GM18499 (cell line): ENCODE measurements around the gene EIF1AD.

Experiments
- ATAC-seq: cut with Tn5 transposase; IDR thresholded peaks from one replicate; pipeline ENCODE4 v1.9.1; 2021; ENCODE audit warnings: moderate number of reproducible peaks; ENCODE audit not compliant: insufficient read depth, unreplicated experiment

EIF1AD gene

DNA sequence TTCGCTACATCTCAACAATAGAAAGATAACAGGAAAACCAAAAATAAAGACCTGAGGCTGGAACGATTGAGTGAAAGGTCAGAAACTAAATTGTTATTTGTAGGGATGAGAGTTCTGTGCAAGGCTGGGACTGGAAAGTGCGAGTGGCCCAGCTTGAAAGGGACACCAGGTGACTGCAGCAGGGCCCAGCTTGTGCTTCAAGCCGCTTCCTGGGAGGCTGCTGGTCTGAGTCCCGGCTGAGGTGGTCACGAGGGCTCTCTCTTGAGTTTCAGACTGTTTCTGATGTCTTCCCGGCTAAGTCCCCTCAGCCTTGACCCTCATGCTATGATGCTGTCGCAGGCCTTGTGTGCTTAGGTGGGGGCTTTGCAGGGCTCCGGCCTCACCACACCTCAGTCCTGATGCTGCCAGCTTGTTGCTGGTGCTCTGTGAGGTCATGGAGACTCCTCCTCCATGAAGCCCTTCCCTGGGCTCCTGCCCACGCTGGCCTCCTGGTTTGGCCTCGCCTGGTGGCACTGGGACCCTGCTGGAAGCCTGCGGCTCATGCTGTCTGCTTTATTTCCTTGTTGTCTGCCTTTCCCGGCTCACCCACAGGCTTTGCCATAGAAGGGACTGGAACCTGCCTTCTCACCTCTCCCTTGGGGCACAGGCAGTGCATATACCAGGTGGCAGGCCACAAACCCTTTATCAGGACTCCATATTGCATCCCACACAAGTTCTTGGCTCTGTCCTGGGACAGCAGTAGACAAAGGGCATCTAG, 4.4 kb upstream of the EIF1AD start:
- ATAC-seq, result no peak

DNA sequence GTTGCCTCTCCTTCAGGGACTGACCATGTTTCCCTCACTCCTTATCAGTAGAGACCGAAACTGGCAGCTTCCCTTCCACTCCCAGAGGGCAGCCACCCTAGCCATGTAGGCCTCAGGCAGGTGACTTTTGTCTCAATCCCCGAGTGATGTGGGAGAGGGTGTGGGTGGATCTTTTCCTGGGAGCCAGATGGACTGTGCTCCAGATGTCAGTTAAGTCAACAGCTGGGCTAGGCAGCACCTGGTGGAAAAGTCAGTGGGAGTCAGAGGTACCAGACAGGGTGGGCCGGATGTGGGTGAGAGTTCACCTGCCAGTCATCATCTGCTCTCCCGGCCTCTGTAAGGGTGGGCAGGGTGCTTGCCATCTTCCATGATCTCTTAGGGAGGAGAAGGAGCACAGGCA, 2.2 kb upstream of the EIF1AD start:
- no peak for ATAC-seq

DNA sequence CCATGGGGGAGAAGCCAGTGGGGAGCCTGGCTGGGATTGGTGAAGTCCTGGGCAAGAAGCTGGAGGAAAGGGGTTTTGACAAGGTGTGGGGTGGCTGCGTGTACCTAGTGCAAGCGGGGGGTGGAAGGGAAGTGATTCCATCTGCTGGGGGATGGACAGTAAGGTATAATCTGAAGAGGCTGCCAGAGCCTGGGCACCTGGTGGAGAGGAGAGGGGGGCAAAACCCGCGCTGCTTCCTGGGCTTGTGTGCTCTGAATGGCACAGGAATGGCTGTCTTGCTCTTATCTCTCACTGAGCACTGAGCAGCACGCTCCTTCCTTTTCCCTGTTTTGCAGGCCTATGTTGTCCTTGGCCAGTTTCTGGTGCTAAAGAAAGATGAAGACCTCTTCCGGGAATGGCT, 1.3 kb upstream of the EIF1AD start:
- ATAC-seq, result no peak

DNA sequence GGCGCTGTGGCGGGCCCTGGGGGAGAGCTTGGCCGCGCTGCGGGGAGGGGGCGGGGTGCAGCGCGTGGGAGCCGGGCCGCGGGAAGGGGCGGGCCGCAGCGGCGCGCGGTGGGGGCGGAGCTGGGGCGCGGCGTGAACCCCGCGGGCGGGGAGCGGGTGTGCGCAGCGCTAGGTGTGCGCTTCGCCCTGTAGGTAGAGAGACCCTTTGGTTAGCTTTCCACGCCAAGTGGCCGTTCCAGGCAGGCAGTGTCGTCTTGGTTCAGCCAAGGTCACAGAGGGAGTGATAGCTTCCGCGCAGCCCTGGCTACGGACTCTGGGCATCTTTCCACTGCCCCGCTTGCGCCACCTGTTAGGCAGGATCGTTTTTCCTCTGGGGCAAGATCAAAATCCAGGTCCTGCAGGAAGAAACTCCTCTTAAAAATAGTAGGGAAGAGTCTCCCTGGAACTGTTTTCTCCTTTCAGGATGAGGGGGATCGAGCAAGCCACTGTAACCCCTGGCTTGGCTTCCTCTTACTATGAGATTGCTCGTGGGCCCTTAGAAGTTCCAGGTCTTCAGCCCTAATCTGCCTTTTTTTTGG, 780 bp upstream of the EIF1AD start:
- no peak for ATAC-seq

DNA sequence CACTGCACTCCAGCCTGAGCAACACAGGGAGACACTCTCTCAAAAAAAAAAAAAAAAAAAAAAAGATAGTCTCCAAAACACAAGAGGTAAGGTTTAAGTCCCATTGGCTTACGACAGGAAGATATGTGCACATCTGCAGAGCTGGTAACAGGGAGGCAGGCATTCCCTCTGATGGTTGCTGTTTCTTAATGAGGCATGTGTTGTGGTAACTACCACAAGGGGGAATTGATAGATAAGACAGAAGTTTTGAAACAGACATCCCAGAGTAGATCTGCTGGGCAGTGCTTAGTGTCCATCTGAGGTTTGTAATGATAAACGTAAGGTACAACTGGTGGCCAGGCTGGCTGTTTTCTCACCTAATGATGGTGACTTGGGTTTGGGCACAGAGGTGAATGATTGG, 4.7 kb downstream of the EIF1AD start:
- ATAC-seq, result no peak

DNA sequence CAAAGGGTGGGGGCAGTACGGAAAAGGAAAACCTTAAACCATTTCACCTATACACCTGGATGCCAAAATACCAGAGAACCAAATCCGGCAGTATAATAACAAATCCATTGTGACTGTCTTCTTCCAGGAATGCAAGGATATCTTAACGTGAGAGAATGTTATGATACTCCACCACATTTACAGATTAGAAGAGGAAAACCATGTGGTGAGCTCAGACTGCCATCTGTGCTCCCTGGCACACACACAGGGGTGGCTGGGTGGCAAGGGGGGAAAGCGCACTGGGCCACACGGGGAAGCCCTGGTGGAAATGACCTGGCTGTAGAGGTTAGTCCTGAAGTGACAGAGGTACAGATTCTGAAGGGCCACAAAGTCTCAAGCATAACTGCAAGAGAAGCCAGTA, 9.9 kb downstream of the EIF1AD start:
- ATAC-seq, result no peak

DNA sequence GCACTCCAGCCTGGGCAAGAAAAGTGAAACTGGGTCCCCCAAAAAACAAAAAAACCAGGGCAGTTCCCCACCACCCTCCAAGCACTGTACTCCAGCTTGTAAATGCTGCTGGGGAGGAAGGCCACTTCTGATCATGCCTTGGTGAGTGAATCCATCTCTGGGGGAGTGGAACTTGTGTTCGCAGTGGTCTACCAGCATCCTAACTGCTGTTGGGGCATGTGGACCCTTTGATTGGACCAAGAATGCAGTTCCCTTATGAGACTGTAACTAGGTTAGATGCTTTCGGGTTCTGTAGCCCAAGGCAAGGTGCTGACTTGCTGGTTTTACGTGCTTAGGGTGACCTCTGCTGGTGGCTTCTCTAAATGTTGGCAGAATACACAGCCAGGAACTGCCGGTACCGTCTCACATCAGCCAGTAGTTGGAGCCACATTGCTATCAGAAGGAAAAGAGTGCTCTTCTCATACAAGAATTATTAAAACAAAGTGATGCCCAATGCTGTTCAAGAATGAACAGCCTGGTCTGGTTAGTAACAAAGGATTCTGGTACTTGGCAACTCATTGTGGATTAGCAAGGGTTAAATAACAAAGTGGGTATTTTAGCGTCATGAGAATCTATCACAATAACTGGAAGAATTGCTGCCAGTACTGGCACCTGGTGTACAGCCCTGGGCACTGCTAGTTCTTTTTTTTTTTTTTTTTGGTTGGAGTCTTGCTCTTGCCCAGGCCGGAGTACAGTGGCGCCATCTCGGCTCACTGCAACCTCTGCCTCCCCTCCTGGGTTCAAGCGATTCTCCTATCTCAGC, 13.0 kb downstream of the EIF1AD start:
- ATAC-seq, result peak; percentile 91

DNA sequence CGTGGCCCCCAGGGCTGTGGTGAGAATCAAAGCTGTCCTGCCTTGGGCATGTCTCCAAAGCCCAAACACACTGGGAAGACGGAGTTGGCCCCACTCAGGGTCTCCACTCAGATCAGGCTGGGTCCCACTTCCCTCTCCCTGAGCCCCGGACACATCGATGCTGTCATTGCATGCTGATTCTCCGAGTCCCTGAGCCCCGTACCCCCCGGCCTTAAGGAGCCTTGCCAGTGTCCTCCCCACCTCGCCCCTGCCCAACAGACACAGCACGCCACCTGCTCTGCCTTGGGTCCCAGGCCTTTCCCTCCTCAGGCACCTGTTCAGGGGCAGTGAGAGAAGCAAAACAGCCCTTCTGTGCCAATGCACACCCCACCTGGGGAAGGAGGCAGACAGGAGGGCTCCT, 14.6 kb downstream of the EIF1AD start:
- ATAC-seq, result no peak

DNA sequence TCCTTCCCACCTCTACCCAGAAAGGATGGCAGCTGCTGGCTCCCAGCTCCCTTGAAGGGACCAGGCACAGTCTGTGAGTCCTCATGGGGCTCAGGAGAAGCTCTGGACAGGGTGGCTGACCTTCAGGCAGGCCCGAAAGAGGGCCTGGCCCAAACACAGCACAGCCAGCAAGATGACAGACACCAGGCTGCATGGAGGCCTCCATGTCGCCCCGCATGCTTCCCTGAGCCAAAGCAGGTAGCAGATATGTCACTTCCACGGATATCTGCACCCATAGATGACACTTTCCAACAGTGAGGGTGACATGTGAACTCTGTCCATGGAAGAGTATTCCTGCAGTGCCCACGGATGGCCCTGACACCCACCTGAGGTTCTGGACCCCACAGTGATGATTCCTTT, 18.4 kb downstream of the EIF1AD start:
- ATAC-seq, result no peak

DNA sequence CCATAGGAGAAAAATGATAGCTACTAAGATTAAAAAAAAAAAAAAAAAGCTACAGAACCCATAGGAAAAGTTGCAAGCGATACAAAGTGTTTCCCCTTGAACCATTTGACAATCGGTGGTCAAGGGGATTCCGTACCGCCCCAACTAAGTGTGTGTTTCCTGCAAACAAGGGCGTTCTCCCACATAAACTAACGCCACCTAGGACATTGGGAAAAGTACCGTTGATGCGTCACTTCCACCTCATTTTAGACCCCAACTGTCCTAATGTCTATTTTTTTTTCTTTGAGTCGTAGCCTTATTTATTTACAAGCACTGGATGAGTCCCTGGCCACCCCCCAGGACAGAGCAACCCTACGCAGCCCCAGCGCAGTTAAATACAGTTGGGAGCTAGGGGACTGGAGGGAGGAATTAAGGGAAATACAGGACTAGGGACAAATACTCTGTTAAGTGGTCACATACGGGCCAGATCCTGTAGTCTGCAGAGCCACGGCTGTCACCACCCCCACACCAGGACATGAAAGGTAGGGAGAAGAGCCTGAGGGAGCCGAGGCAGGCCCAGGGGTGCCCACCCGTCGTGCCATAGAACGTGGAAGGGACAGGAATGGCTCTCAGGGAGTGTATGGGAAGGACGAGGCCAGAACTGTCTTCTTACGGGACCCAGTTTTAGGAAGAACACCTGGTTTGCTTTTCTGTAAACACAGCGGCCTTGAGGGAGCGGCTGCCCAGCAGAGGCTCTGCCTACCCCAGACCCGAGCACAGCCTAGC, 19.0 kb downstream of the EIF1AD start:
- ATAC-seq, result no peak

DNA sequence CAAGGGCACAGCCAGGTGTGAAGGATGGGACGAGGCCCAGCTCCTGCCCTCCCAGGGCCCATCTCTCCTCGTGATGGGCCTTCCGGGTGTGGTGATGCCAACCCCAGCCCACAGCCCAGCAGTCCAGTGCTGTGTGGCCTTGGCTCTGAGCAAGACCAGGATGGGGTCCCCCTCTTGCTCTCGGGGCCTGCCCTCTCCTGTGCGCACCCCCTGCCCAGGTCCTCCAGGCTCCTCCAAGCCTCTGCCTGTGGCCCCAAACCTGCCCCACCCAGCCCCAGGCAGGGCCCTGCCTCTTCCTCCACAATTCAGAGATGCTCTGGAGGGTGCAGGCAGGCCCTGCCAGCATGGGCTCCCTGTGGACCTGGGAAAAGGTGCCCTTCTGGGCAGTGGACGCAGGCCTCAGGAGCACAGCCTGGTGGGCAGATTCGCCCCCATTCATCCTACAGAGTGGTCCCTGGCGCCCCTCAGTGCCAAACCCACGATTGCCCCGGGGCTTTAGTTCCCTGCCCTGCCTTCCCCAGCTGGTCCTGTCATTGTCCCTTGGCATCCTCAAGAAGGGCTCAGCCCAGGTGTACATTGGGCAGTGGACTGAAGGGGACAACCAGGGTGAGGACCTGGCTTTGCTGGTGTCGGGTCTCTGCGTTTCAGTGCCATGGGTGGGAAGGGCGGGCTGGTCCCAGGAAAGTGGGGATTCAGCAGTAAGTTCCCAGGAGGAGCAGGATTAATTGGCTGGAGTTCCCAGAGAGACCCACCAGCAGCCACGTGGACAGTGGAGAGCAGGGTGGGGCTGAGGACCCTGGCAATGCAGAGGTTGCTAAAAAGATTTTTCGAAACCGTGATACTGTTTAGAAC, 19.8 kb downstream of the EIF1AD start:
- ATAC-seq, result no peak

DNA sequence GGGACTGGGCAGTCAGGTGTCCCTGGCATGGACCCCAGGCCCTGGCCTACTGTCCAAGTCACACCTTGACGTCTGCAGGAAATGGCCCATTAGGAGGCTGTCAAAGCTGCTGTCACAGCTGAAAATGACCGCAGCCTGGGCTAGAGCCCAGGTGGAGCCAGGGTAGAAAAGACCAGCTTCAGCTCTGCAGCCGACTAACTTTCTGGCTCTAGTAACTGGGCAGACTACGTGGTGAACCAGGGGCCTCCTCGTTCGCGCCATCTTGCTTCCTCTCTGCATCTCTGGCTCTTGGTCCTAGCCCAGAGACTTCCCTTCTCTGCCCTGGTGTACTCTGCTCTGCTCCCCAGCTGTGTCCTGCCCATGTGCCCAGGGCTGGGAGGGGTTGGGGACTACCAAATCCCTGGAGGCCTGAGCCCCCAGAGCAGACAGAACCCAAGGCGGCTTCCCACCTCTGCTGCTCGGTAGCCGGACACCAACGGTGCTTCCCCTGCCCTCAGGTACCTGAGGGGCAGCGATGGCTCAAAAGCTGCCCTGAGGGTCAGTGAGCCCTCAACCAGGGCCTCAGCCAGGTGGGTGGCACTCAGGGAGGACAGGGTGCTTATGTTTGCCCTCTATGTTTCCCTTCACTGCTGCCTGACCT, 20.7 kb downstream of the EIF1AD start:
- ATAC-seq, result no peak

DNA sequence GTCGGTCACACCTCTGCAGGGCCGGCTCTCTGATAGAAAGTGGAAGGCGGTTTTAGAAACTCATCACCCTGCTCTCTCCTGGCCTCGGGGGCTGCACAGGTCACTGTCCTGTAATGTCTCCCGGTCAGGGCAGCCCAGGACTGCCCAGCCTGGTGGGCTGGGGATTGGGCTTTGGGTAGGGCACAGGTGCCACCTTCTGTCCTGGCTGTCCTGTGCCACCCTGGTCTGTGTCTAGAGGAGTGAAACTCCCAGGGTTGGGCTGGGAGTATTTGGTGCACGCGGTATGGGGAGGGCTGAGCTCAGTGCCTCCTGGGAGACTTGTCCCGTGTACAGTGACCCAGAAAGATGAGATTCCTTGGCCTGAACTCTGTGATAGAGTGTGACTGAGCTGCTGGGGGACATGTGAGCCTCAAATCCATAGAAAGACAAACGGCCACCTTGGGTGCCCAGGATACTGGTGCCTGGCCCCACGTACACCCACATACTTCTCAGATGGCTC, 22.6 kb downstream of the EIF1AD start:
- ATAC-seq, result no peak

DNA sequence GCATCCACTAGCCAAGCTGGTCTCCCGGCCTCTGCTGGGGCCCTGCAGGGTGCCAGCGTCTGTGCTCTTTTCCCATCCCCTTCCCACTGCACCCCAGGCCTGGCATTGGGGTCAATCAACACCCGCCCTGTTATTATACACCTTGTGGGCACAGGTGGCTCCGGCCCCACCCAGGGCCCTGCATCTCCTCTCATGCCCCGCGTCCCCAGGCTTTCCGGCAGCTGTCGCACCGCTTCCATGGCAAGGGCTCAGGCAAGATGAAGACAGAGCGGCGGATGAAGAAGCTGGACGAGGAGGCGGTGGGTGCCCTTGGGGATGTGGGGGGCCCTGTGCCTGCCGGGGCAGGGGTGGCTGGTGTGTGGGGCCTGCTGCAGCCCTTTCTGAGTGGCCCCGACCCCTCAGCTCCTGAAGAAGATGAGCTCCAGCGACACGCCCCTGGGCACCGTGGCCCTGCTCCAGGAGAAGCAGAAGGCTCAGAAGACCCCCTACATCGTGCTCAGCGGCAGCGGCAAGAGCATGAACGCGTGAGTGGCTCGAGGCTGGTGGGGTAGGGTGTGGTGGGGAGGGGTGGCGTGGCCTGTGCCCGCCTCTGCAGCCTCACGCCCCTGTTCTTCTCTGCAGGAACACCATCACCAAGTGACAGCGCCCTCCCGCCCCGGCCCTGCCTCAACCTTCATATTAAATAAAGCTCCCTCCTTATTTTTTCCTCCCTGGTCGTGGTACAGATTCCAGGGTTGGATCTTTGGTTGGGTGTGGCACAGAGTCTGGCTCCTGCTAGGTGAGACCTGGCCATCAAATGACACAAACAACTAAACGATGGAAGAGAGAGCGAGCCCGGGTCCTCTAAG, 23.3 kb downstream of the EIF1AD start:
- ATAC-seq, result no peak

DNA sequence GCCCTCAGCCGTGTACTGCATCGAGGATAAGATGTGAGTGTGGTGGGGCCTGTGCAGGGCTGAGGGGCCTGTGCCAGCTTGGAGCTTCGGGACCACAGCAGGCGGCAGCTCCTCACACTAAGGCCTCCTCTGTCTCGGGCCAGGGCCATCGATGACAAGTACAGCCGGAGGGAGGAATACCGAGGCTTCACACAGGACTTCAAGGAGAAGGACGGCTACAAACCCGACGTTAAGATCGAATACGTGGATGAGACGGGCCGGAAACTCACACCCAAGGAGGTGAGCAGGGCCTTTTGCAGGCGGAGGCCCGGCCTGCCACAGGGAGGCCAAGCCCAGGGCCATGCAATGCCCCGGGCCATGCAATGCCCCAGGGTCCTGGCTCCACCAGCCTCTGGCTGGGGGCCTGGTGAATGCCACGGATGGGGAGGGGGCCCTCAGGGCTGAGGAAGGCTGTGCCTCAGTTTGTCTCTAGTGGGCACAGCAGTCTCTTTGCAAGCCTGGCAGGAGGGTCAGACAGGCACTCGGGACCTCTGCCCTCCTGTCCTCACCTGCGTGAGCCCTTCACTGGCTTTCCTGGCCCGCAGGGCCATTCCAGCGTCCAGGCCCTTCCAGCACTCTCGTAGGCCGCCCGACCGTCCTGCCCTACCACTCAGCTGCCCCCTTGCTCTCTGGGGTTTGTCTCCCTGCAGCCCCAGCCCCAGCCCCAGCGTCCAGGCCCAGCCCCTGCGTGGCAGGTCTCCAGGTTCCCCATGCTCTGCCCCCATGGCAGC, 24.2 kb downstream of the EIF1AD start:
- no peak for ATAC-seq

DNA sequence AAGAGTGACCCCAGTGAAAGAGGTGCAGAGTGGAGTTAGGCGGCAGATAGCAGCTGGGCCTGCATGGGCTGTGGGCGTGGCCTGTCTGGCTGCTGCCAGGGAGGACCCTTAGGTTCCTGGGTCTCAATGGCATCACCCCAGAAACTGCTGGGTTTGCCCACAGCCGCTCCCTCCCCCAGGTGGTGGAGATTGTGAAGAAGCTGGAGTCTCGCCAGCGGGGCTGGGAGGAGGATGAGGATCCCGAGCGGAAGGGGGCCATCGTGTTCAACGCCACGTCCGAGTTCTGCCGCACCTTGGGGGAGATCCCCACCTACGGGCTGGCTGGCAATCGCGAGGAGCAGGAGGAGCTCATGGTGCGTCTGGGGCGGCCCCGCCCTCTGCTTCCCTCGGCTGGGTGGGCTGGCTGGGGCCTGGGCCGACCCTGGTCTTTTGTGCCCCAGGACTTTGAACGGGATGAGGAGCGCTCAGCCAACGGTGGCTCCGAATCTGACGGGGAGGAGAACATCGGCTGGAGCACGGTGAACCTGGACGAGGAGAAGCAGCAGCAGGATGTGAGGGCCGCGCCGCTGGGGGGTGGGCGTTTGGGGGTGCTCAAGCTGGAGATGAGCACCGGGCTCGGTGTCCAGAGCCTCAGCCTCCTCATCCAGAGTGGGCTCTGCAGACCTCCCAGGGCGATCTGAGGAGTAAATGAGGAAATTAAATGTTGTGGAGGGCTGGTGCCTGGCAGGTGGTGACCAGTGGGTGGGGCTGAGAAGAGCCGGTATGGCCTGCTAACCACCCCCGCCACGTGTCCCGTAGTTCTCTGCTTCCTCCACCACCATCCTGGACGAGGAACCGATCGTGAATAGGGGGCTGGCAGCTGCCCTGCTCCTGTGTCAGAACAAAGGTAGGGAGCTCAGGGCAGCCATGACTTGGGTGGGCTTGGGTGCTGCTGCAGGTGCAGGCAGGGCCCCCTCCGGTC, 25.5 kb downstream of the EIF1AD start:
- no peak for ATAC-seq

DNA sequence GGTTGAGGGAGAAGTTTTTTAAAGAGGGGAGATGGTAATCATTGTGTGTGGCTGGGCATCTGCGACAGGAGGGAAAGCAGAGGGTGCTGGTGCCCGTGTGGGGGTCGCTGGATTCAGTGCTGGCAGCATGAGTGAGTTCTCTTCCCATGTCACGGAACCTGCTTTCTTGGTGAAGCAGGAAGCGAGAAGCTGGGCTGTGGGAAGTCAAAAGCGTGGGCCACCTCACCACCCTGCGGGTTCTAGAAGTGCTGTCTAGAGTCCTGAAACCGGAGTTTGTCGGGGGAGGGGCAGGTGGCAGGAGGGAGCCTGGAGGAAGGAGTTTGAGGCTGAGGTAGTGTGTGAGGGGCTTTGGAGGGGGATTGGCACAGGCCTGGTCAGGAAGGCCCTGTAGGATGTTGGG, 26.2 kb downstream of the EIF1AD start:
- no peak for ATAC-seq
